Activated effector memory CD4-positive, alpha-beta T cell treated with Interleukin-2 at 50 U/mL for 16 hours (primary cell): Measurements from ENCODE around the gene APP.

Experiments used
- DNase-seq: peaks from one replicate; pipeline ENCODE4 v3.0.0-alpha.2; 2020

Gene APP

GRCh38 chr21:25895565-25896205, 274.9 kb downstream of the APP start:
- no peak for DNase-seq

GRCh38 chr21:25893191-25893590, 277.4 kb downstream of the APP start:
- DNase-seq: no peak

GRCh38 chr21:25891596-25891995, 279.0 kb downstream of the APP start:
- no peak for DNase-seq

GRCh38 chr21:25890001-25890400, 280.6 kb downstream of the APP start:
- no peak for DNase-seq

- DNase-seq: no peak
Measured at GRCh38 chr21:25888711-25889110, 281.9 kb downstream of the APP start.

GRCh38 chr21:25887646-25888306, 282.8 kb downstream of the APP start:
- no peak for DNase-seq

GRCh38 chr21:25887166-25887565, 283.4 kb downstream of the APP start:
- DNase-seq: no peak

GRCh38 chr21:25885880-25886279, 284.7 kb downstream of the APP start:
- DNase-seq: no peak

- DNase-seq: no peak
Measured at GRCh38 chr21:25885405-25885804, 285.2 kb downstream of the APP start.

- DNase-seq: no peak
Measured at GRCh38 chr21:25884311-25884710, 286.3 kb downstream of the APP start.

- DNase-seq: peak; percentile 21
Measured at GRCh38 chr21:25881524-25882376, 288.8 kb downstream of the APP start.

- DNase-seq: no peak
Measured at GRCh38 chr21:25879203-25879602, 291.4 kb downstream of the APP start.

- no peak for DNase-seq
Measured at GRCh38 chr21:25878344-25878743, 292.2 kb downstream of the APP start.

GRCh38 chr21:25872271-25872670, 298.3 kb downstream of the APP start:
- DNase-seq: no peak

- DNase-seq: no peak
Measured at GRCh38 chr21:25871566-25871965, 299.0 kb downstream of the APP start.

GRCh38 chr21:25870084-25870483, 300.5 kb downstream of the APP start:
- no peak for DNase-seq

- no peak for DNase-seq
Measured at GRCh38 chr21:25867061-25867460, 303.5 kb downstream of the APP start.

- DNase-seq: no peak
Measured at GRCh38 chr21:25863747-25864146, 306.8 kb downstream of the APP start.

- DNase-seq: no peak
Measured at GRCh38 chr21:25863031-25863430, 307.5 kb downstream of the APP start.

GRCh38 chr21:25862596-25862995, 308.0 kb downstream of the APP start:
- DNase-seq: no peak

GRCh38 chr21:25862112-25862511, 308.5 kb downstream of the APP start:
- DNase-seq: no peak

- DNase-seq: no peak
Measured at GRCh38 chr21:25859235-25859929, 311.2 kb downstream of the APP start.

GRCh38 chr21:25858325-25858724, 312.2 kb downstream of the APP start:
- DNase-seq: no peak
